HCT116 (cell line): ENCODE data around the gene RYR2.
"Not testable (repeated sequence)": the region's sequence is repeated elsewhere in the genome, so short reads cannot be mapped to it uniquely, and the experiment has no call there.

Experiments used
- ATF3 ChIP-seq: IDR thresholded peaks from 2 replicates; pipeline ENCODE4 v1.6.1; 2012
- ELF1 ChIP-seq: IDR thresholded peaks from 2 replicates; pipeline ENCODE4 v1.6.1; 2012; ENCODE audit warnings: low read depth, borderline replicate concordance
- EZH2 ChIP-seq: fragments of 200-600 bp; sonication (generic); IDR thresholded peaks from 2 replicates; pipeline ENCODE4 v1.6.1; 2017; ENCODE audit warnings: antibody characterized with exemption, mixed run types
- EZH2phosphoT487 ChIP-seq: fragments of 200-600 bp; IDR thresholded peaks from 2 replicates; pipeline ENCODE4 v1.6.1; 2018; ENCODE audit warnings: antibody characterized with exemption, borderline replicate concordance
- MAX ChIP-seq: IDR thresholded peaks from 2 replicates; pipeline ENCODE4 v1.6.1; 2012
- POLR2A ChIP-seq: IDR thresholded peaks from 2 replicates; pipeline ENCODE4 v1.7.0; 2011; ENCODE audit warnings: borderline replicate concordance; ENCODE audit not compliant: insufficient read depth, insufficient read length; ENCODE audit errors: extremely low read depth
- POLR2AphosphoS5 ChIP-seq: IDR thresholded peaks from 2 replicates; pipeline ENCODE4 v1.6.1; 2011; ENCODE audit warnings: mild to moderate bottlenecking, low read depth, low read length, moderate library complexity
- SIN3A ChIP-seq: IDR thresholded peaks from 2 replicates; pipeline ENCODE4 v1.6.1; 2012; ENCODE audit warnings: low read depth
- SP1 ChIP-seq: IDR thresholded peaks from 2 replicates; pipeline ENCODE4 v1.6.1; 2012; ENCODE audit warnings: low read depth
- TCF7L2 ChIP-seq: IDR thresholded peaks from 2 replicates; pipeline ENCODE4 v1.7.0; 2011; ENCODE audit warnings: borderline replicate concordance, inconsistent platforms; ENCODE audit not compliant: insufficient read depth, insufficient read length; ENCODE audit errors: extremely low read depth
- YY1 ChIP-seq: IDR thresholded peaks from 2 replicates; pipeline ENCODE4 v1.6.1; 2011; ENCODE audit warnings: low read length, low read depth, moderate library complexity, mild to moderate bottlenecking; ENCODE audit not compliant: insufficient replicate concordance; ENCODE audit errors: extremely low read depth
- ZNF274 ChIP-seq: fragments of 200-500 bp; sonication (Bioruptor generic); IDR thresholded peaks from 2 replicates; pipeline ENCODE4 v1.6.1; 2014; ENCODE audit warnings: mild to moderate bottlenecking, low read depth, low read length, inconsistent platforms
- TF ChIP-seq, protein P1 (sequence below), 3 experiments: fragments of 200-600 bp in 1 of 3; sonication (generic) in 1 of 3; IDR thresholded peaks in 2 of 3; conservative IDR thresholded peaks in 1 of 3; 2 replicates each; pipeline ENCODE4 v1.5.1; 2012 to 2017; ENCODE audit warnings: low read depth in 2 of 3, low read length in 2 of 3, antibody characterized with exemption in 1 of 3, borderline replicate concordance in 1 of 3, control low read depth in 1 of 3, mild to moderate bottlenecking in 1 of 3, mixed read lengths in 1 of 3, mixed run types in 1 of 3, moderate library complexity in 1 of 3; ENCODE audit not compliant: insufficient read depth in 1 of 3
- TF ChIP-seq, protein P2 (sequence below): IDR thresholded peaks from 2 replicates; pipeline ENCODE4 v1.6.1; 2012; ENCODE audit warnings: low read depth

DNA sequence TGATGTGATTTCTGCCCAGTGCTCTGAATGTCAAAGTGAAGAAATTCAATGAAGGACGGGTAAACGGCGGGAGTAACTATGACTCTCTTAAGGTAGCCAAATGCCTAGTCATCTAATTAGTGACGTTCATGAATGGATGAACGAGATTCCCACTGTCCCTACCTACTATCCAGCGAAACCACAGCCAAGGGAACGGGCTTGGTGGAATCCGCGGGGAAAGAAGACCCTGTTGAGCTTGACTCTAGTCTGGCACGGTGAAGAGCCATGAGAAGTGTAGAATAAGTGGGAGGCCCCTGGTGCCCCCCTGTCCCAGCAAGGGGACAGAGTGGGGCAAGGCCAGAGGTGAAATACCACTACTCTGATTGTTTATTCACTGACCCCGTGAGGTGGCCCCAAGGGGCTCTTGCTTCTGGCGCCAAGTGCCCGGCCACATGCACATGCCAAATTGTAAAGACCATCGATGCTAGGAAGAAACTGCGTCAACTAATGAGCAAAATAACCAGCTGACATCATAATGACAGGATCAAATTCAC lies 561.1 kb downstream of the RYR2 start:
- TF ChIP-seq, protein P1, sequence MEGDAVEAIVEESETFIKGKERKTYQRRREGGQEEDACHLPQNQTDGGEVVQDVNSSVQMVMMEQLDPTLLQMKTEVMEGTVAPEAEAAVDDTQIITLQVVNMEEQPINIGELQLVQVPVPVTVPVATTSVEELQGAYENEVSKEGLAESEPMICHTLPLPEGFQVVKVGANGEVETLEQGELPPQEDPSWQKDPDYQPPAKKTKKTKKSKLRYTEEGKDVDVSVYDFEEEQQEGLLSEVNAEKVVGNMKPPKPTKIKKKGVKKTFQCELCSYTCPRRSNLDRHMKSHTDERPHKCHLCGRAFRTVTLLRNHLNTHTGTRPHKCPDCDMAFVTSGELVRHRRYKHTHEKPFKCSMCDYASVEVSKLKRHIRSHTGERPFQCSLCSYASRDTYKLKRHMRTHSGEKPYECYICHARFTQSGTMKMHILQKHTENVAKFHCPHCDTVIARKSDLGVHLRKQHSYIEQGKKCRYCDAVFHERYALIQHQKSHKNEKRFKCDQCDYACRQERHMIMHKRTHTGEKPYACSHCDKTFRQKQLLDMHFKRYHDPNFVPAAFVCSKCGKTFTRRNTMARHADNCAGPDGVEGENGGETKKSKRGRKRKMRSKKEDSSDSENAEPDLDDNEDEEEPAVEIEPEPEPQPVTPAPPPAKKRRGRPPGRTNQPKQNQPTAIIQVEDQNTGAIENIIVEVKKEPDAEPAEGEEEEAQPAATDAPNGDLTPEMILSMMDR (IDR thresholded peaks at IDR 0.05 in 2 of 3, conservative IDR thresholded peaks at IDR 0.05 in 1 of 3; ENCODE audit: borderline replicate concordance in 1 of 3, insufficient read depth in 1 of 3, low read depth in 2 of 3, low read length in 2 of 3): not testable (repeated sequence)
- not testable (repeated sequence) for TF ChIP-seq TCF7L2, ATF3, YY1, ELF1, POLR2A, ZNF274, EZH2, POLR2AphosphoS5, SP1, MAX, EZH2phosphoT487, SIN3A
- TF ChIP-seq, protein P2, sequence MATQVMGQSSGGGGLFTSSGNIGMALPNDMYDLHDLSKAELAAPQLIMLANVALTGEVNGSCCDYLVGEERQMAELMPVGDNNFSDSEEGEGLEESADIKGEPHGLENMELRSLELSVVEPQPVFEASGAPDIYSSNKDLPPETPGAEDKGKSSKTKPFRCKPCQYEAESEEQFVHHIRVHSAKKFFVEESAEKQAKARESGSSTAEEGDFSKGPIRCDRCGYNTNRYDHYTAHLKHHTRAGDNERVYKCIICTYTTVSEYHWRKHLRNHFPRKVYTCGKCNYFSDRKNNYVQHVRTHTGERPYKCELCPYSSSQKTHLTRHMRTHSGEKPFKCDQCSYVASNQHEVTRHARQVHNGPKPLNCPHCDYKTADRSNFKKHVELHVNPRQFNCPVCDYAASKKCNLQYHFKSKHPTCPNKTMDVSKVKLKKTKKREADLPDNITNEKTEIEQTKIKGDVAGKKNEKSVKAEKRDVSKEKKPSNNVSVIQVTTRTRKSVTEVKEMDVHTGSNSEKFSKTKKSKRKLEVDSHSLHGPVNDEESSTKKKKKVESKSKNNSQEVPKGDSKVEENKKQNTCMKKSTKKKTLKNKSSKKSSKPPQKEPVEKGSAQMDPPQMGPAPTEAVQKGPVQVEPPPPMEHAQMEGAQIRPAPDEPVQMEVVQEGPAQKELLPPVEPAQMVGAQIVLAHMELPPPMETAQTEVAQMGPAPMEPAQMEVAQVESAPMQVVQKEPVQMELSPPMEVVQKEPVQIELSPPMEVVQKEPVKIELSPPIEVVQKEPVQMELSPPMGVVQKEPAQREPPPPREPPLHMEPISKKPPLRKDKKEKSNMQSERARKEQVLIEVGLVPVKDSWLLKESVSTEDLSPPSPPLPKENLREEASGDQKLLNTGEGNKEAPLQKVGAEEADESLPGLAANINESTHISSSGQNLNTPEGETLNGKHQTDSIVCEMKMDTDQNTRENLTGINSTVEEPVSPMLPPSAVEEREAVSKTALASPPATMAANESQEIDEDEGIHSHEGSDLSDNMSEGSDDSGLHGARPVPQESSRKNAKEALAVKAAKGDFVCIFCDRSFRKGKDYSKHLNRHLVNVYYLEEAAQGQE: not testable (repeated sequence)
